ENCODE results near the gene DNAH1.

The DNAH1 gene

GRCh38 chr3:52385157-52385556, 69.0 kb downstream of the DNAH1 start:
- no peaks in the 10 kb centered on the region for H3K36me3 Mint-ChIP-seq (ENCODE audit: low read depth)
- no peaks in the 10 kb centered on the region for H3K27me3 Mint-ChIP-seq (ENCODE audit: low read depth)
- H3K4me3 Mint-ChIP-seq: no peak overlapping the region

GRCh38 chr3:52387481-52387880, 71.4 kb downstream of the DNAH1 start:
- Mint-ChIP-seq H3K9me3 (no peaks in the 10 kb centered on the region), H3K4me1 (ENCODE audit: low read depth) (no peaks in the 10 kb centered on the region), H3K36me3 (ENCODE audit: low read depth) (peaks cover 2% of the 10 kb centered on the region), H3K4me3 (no peak overlapping the region), H3K27me3 (ENCODE audit: low read depth) (no peaks in the 10 kb centered on the region), H3K27ac (no peak overlapping the region)

More at GRCh38 chr3:52385157-52385556, 69.0 kb downstream of the DNAH1 start:
- Mint-ChIP-seq H3K27ac (no peak overlapping the region), H3K4me1 (ENCODE audit: low read depth) (no peaks in the 10 kb centered on the region), H3K9me3 (no peaks in the 10 kb centered on the region)

- Mint-ChIP-seq H3K36me3 (ENCODE audit: low read depth) (peaks cover 8% of the 10 kb centered on the region), H3K4me1 (ENCODE audit: low read depth) (no peaks in the 10 kb centered on the region), H3K9me3 (no peaks in the 10 kb centered on the region), H3K27ac (no peak overlapping the region), H3K4me3 (no peak overlapping the region), H3K27me3 (ENCODE audit: low read depth) (no peaks in the 10 kb centered on the region)
Observed at GRCh38 chr3:52388348-52388821, 72.3 kb downstream of the DNAH1 start.

GRCh38 chr3:52388933-52389332, 72.8 kb downstream of the DNAH1 start:
- Mint-ChIP-seq H3K36me3 (ENCODE audit: low read depth) (peaks cover 8% of the 10 kb centered on the region), H3K4me3 (no peak overlapping the region), H3K27me3 (ENCODE audit: low read depth) (no peaks in the 10 kb centered on the region), H3K27ac (no peak overlapping the region), H3K9me3 (no peaks in the 10 kb centered on the region), H3K4me1 (ENCODE audit: low read depth) (no peaks in the 10 kb centered on the region)

- H3K4me1 Mint-ChIP-seq (ENCODE audit: low read depth): no peaks in the 10 kb centered on the region
- H3K9me3 Mint-ChIP-seq: no peaks in the 10 kb centered on the region
Observed at GRCh38 chr3:52391096-52391495, 75.0 kb downstream of the DNAH1 start.

GRCh38 chr3:52392216-52392930, 76.3 kb downstream of the DNAH1 start:
- Mint-ChIP-seq H3K27ac (no peak overlapping the region), H3K36me3 (ENCODE audit: low read depth) (peaks cover 8% of the 10 kb centered on the region), H3K4me1 (ENCODE audit: low read depth) (no peaks in the 10 kb centered on the region), H3K4me3 (no peak overlapping the region), H3K9me3 (no peaks in the 10 kb centered on the region), H3K27me3 (ENCODE audit: low read depth) (no peaks in the 10 kb centered on the region)

More at GRCh38 chr3:52391096-52391495, 75.0 kb downstream of the DNAH1 start:
- Mint-ChIP-seq H3K36me3 (ENCODE audit: low read depth) (peaks cover 8% of the 10 kb centered on the region), H3K27me3 (ENCODE audit: low read depth) (no peaks in the 10 kb centered on the region), H3K27ac (no peak overlapping the region), H3K4me3 (no peak overlapping the region)

GRCh38 chr3:52393131-52393807, 77.2 kb downstream of the DNAH1 start:
- H3K36me3 Mint-ChIP-seq (ENCODE audit: low read depth): peaks cover 8% of the 10 kb centered on the region
- H3K27ac Mint-ChIP-seq: no peak overlapping the region
- no peaks in the 10 kb centered on the region for H3K9me3 Mint-ChIP-seq

GRCh38 chr3:52393959-52394670, 78.0 kb downstream of the DNAH1 start:
- no peaks in the 10 kb centered on the region for H3K4me1 Mint-ChIP-seq (ENCODE audit: low read depth)
- H3K4me3 Mint-ChIP-seq: no peak overlapping the region
- H3K27ac Mint-ChIP-seq: no peak overlapping the region
- H3K36me3 Mint-ChIP-seq (ENCODE audit: low read depth): peaks cover 8% of the 10 kb centered on the region
- H3K27me3 Mint-ChIP-seq (ENCODE audit: low read depth): no peaks in the 10 kb centered on the region
- H3K9me3 Mint-ChIP-seq: no peaks in the 10 kb centered on the region

More at GRCh38 chr3:52393131-52393807, 77.2 kb downstream of the DNAH1 start:
- Mint-ChIP-seq H3K27me3 (ENCODE audit: low read depth) (no peaks in the 10 kb centered on the region), H3K4me3 (no peak overlapping the region), H3K4me1 (ENCODE audit: low read depth) (no peaks in the 10 kb centered on the region)

- Mint-ChIP-seq H3K9me3 (no peaks in the 10 kb centered on the region), H3K36me3 (ENCODE audit: low read depth) (peaks cover 8% of the 10 kb centered on the region), H3K27me3 (ENCODE audit: low read depth) (no peaks in the 10 kb centered on the region), H3K4me3 (no peak overlapping the region), H3K27ac (no peak overlapping the region), H3K4me1 (ENCODE audit: low read depth) (no peaks in the 10 kb centered on the region)
Observed at GRCh38 chr3:52394751-52395502, 78.8 kb downstream of the DNAH1 start.

- no peaks in the 10 kb centered on the region for H3K9me3 Mint-ChIP-seq
- H3K36me3 Mint-ChIP-seq (ENCODE audit: low read depth): peaks cover 9% of the 10 kb centered on the region
- H3K4me3 Mint-ChIP-seq: no peak overlapping the region
- no peaks in the 10 kb centered on the region for H3K27me3 Mint-ChIP-seq (ENCODE audit: low read depth)
- H3K27ac Mint-ChIP-seq: no peak overlapping the region
- no peaks in the 10 kb centered on the region for H3K4me1 Mint-ChIP-seq (ENCODE audit: low read depth)
Observed at GRCh38 chr3:52395503-52395865, 79.4 kb downstream of the DNAH1 start.

GRCh38 chr3:52396011-52396906, 80.1 kb downstream of the DNAH1 start:
- Mint-ChIP-seq H3K4me1 (ENCODE audit: low read depth) (no peaks in the 10 kb centered on the region), H3K27ac (no peak overlapping the region), H3K9me3 (no peaks in the 10 kb centered on the region), H3K4me3 (no peak overlapping the region), H3K27me3 (ENCODE audit: low read depth) (no peaks in the 10 kb centered on the region), H3K36me3 (ENCODE audit: low read depth) (peaks cover 13% of the 10 kb centered on the region)

- H3K9me3 Mint-ChIP-seq: no peaks in the 10 kb centered on the region
- H3K36me3 Mint-ChIP-seq (ENCODE audit: low read depth): peaks cover 16% of the 10 kb centered on the region
- H3K27ac Mint-ChIP-seq: no peak overlapping the region
- no peak overlapping the region for H3K4me3 Mint-ChIP-seq
- H3K4me1 Mint-ChIP-seq (ENCODE audit: low read depth): no peaks in the 10 kb centered on the region
- H3K27me3 Mint-ChIP-seq (ENCODE audit: low read depth): no peaks in the 10 kb centered on the region
Observed at GRCh38 chr3:52396907-52397591, 80.9 kb downstream of the DNAH1 start.
